CD4-positive, alpha-beta memory T cell (primary cell): ENCODE measurements around the gene LMO4. TPM values are rescaled to one million over a fixed set of nuclear protein-coding genes. Genes with fewer than 3 reads are reported as not detected.

ENCODE experiments used
- CTCF ChIA-PET: fragments of 350-600 bp; sonication (Branson Sonifier 250); formaldehyde crosslinking; loops from one replicate; lab custom pipeline; 2021; ENCODE audit warnings: inconsistent platforms; ENCODE audit not compliant: partially characterized antibody; lab: Charles Lee
- POLR2A ChIA-PET: fragments of 350-600 bp; sonication (Branson Sonifier 250); formaldehyde crosslinking; loops from one replicate; lab custom pipeline; 2021; ENCODE audit not compliant: partially characterized antibody; lab: Charles Lee
- DNase-seq, 5 donors: peaks; one replicate each; pipeline versions ENCODE4 v3.0.0 to v3.0.0-alpha.2; 2020 to 2022; ENCODE audit warnings: mixed read lengths in 1 of 5
- H3K27ac ChIP-seq: one replicate; pipeline ENCODE4 v1.7.0; 2013; ENCODE audit warnings: low read depth, low read length
- H3K27me3 ChIP-seq: 2 replicates; pipeline ENCODE4 v1.7.0; 2013; ENCODE audit warnings: mild to moderate bottlenecking, low read length, moderate library complexity; ENCODE audit not compliant: insufficient read depth
- H3K36me3 ChIP-seq: 2 replicates; pipeline ENCODE4 v1.7.0; 2013; ENCODE audit warnings: mild to moderate bottlenecking, low read length, moderate library complexity; ENCODE audit not compliant: insufficient read depth
- H3K4me1 ChIP-seq: 2 replicates; pipeline ENCODE4 v1.7.0; 2013; ENCODE audit warnings: mild to moderate bottlenecking, low read length, moderate library complexity; ENCODE audit not compliant: insufficient read depth
- H3K4me3 ChIP-seq, 2 donors: one replicate each; pipeline ENCODE4 v1.7.0; 2013; ENCODE audit warnings: low read length in 2 of 2, mild to moderate bottlenecking in 1 of 2
- H3K9me3 ChIP-seq, 2 donors: one replicate each; pipeline ENCODE4 v1.7.0; 2013; ENCODE audit warnings: low read length in 2 of 2, control low read depth in 1 of 2; ENCODE audit not compliant: control insufficient read depth in 1 of 2
- H3K27ac Mint-ChIP-seq, 7 donors: one replicate each; pipeline ENCODE4 v1.8.0; 2020 to 2021; ENCODE audit warnings: mixed read lengths in 7 of 7, mild to moderate bottlenecking in 6 of 7, inconsistent platforms in 3 of 7, moderate library complexity in 3 of 7
- H3K27me3 Mint-ChIP-seq, 2 donors: one replicate each; pipeline ENCODE4 v1.8.0; 2020 to 2021; ENCODE audit warnings: mixed read lengths in 2 of 2
- H3K36me3 Mint-ChIP-seq, 2 donors: one replicate each; pipeline ENCODE4 v1.8.0; 2020 to 2021; ENCODE audit warnings: mixed read lengths in 2 of 2, inconsistent platforms in 1 of 2, mild to moderate bottlenecking in 1 of 2
- H3K4me1 Mint-ChIP-seq, 4 donors: one replicate each; pipeline ENCODE4 v1.8.0; 2020 to 2021; ENCODE audit warnings: mixed read lengths in 4 of 4, mild to moderate bottlenecking in 1 of 4
- H3K4me3 Mint-ChIP-seq, 8 donors: one replicate each; pipeline ENCODE4 v1.8.0; 2020 to 2021; ENCODE audit warnings: mixed read lengths in 8 of 8, mild to moderate bottlenecking in 7 of 8, moderate library complexity in 6 of 8, inconsistent platforms in 3 of 8
- H3K9me3 Mint-ChIP-seq, 8 donors: one replicate each; pipeline ENCODE4 v1.8.0; 2020 to 2021; ENCODE audit warnings: mixed read lengths in 8 of 8, mild to moderate bottlenecking in 5 of 8, inconsistent platforms in 3 of 8, moderate library complexity in 1 of 8
- intact Hi-C: fragments of 100-400 bp; cut with micrococcal nuclease; formaldehyde crosslinking; loops from one replicate; pipeline ENCODE4 v1.15.1; 2023
- polyA plus RNA-seq, 2 donors: library from polyadenylated mRNA; unstranded; fragments of 300-500 nt; fragmentation: Illumina TruSeq; gene quantifications; one replicate each; pipeline ENCODE4 v1.2.3, GENCODE V29; 2021
- total RNA-seq, 2 experiments: library from RNA; stranded (reverse); gene quantifications; one replicate each; pipeline ENCODE4 v1.2.3, GENCODE V29; 2021

LMO4 gene
- total and polyA plus RNA-seq, 4 experiments from 2014 or later: 19.6 to 25.0 (median 24.8) TPM

- Histone ChIP-seq H3K4me3 (no peak overlapping the region), H3K27me3 (no peaks in the 10 kb centered on the region), H3K36me3 (peaks cover 22% of the 10 kb centered on the region), H3K9me3 (no peaks in the 10 kb centered on the region), H3K4me1 (peaks cover 36% of the 10 kb centered on the region), H3K27ac (no peak overlapping the region)
- Mint-ChIP-seq H3K27ac (peak overlapping the region in 3 of 7 donors; percentile 57 to 91 (median 64)), H3K27me3 (peaks cover 0 to 1% of the 10 kb centered on the region in 2 donors), H3K4me3 (no peak overlapping the region), H3K36me3 (peaks cover 27 to 48% of the 10 kb centered on the region in 2 donors), H3K4me1 (peaks cover 25 to 56% (median 36%) of the 10 kb centered on the region in 4 donors), H3K9me3 (no peaks in the 10 kb centered on the region)
- intact Hi-C loops: loop anchor here (10.0 kb wide), 1 partner anchor 633 kb away; the partner anchor contains the start of gene SH3GLB1
- DNase-seq: no peak
- ChIA-PET CTCF (no interaction called here), POLR2A (no interaction called here)
Observed at GRCh38 chr1:87337606-87338005, 8.9 kb downstream of the LMO4 start.

GRCh38 chr1:87338566-87338965 is 9.9 kb downstream of the LMO4 start:
- H3K27ac Mint-ChIP-seq: peak overlapping the region in 3 of 7 donors; percentile 18 to 59 (median 19)
- no peaks in the 10 kb centered on the region for H3K9me3 Mint-ChIP-seq
- DNase-seq: no peak
- H3K4me3 Mint-ChIP-seq: no peak overlapping the region
- POLR2A ChIA-PET: interaction anchor here (0.8 kb wide), 1 partner anchor 66 kb away, joined by 3 read pairs; no protein-coding TSS in a partner anchor
- CTCF ChIA-PET: interaction anchor here (0.9 kb wide), 1 partner anchor 13 kb away, joined by 3 read pairs; no protein-coding TSS in a partner anchor
- no peaks in the 10 kb centered on the region for H3K27me3 ChIP-seq
- H3K27me3 Mint-ChIP-seq: peaks cover 0 to 1% of the 10 kb centered on the region in 2 donors
- H3K4me1 Mint-ChIP-seq: peaks cover 18 to 46% (median 28%) of the 10 kb centered on the region in 4 donors
- peaks cover 27% of the 10 kb centered on the region for H3K4me1 ChIP-seq
- intact Hi-C loops: loop anchor here (10.0 kb wide), 1 partner anchor 634 kb away; the partner anchor contains the start of gene SH3GLB1
- H3K9me3 ChIP-seq: no peaks in the 10 kb centered on the region
- peaks cover 22% of the 10 kb centered on the region for H3K36me3 ChIP-seq
- H3K27ac ChIP-seq: no peak overlapping the region
- peaks cover 32 to 57% of the 10 kb centered on the region in 2 donors for H3K36me3 Mint-ChIP-seq
- no peak overlapping the region for H3K4me3 ChIP-seq

- Mint-ChIP-seq H3K27me3 (no peaks in the 10 kb centered on the region), H3K4me1 (peaks cover 0 to 4% (median 0%) of the 10 kb centered on the region in 4 donors), H3K4me3 (no peak overlapping the region), H3K27ac (no peak overlapping the region), H3K9me3 (no peaks in the 10 kb centered on the region), H3K36me3 (peaks cover 49 to 75% of the 10 kb centered on the region in 2 donors)
- H3K27ac ChIP-seq: no peak overlapping the region
- CTCF ChIA-PET: interaction anchor here (3.7 kb wide), 1 partner anchor 18 kb away, joined by 17 read pairs; no protein-coding TSS in a partner anchor
- H3K36me3 ChIP-seq: peaks cover 22% of the 10 kb centered on the region
- no peaks in the 10 kb centered on the region for H3K4me1 ChIP-seq
- H3K4me3 ChIP-seq: no peak overlapping the region
- DNase-seq: no peak
- POLR2A ChIA-PET: interaction anchor here (1.2 kb wide), 1 partner anchor 10 kb away, joined by 3 read pairs; no protein-coding TSS in a partner anchor
- intact Hi-C loops: no loop called here
- H3K27me3 ChIP-seq: no peaks in the 10 kb centered on the region
- no peaks in the 10 kb centered on the region for H3K9me3 ChIP-seq
Observed at GRCh38 chr1:87344231-87344630, 15.6 kb downstream of the LMO4 start.

GRCh38 chr1:87346130-87346814 is 17.6 kb downstream of the LMO4 start:
- Mint-ChIP-seq H3K36me3 (peaks cover 39 to 55% of the 10 kb centered on the region in 2 donors), H3K27ac (peak overlapping the region in 1 of 7 donors; percentile 63), H3K4me1 (peaks cover 0 to 4% (median under 1%) of the 10 kb centered on the region in 4 donors), H3K4me3 (no peak overlapping the region), H3K27me3 (no peaks in the 10 kb centered on the region), H3K9me3 (no peaks in the 10 kb centered on the region)
- no peaks in the 10 kb centered on the region for H3K9me3 ChIP-seq
- no peaks in the 10 kb centered on the region for H3K27me3 ChIP-seq
- H3K27ac ChIP-seq: no peak overlapping the region
- ChIA-PET POLR2A (interaction anchor here (1.5 to 2.1 kb wide), 3 partner anchors 11 to 16 kb away, joined by 4 to 8 read pairs (median 7); no protein-coding TSS in a partner anchor), CTCF (interaction anchor here (0.6 to 3.7 kb wide), 4 partner anchors 16 to 105 kb away, joined by 3 to 17 read pairs (median 4); no protein-coding TSS in a partner anchor)
- no peaks in the 10 kb centered on the region for H3K4me1 ChIP-seq
- intact Hi-C loops: no loop called here
- H3K4me3 ChIP-seq: no peak overlapping the region
- DNase-seq: no peak
- H3K36me3 ChIP-seq: peaks cover 7% of the 10 kb centered on the region

- H3K4me1 Mint-ChIP-seq: peaks cover 0 to 4% (median under 1%) of the 10 kb centered on the region in 4 donors
- H3K9me3 ChIP-seq: no peaks in the 10 kb centered on the region
- DNase-seq: no peak
- no peak overlapping the region for H3K27ac ChIP-seq
- peaks cover 0 to 1% (median 0%) of the 10 kb centered on the region in 8 donors for H3K9me3 Mint-ChIP-seq
- no peaks in the 10 kb centered on the region for H3K36me3 ChIP-seq
- ChIA-PET CTCF (interaction anchor here (0.7 kb wide), 1 partner anchor 12 kb away, joined by 3 read pairs; no protein-coding TSS in a partner anchor), POLR2A (no interaction called here)
- H3K36me3 Mint-ChIP-seq: peaks cover 21 to 34% of the 10 kb centered on the region in 2 donors
- H3K4me1 ChIP-seq: no peaks in the 10 kb centered on the region
- no peaks in the 10 kb centered on the region for H3K27me3 ChIP-seq
- H3K27me3 Mint-ChIP-seq: no peaks in the 10 kb centered on the region
- H3K27ac Mint-ChIP-seq: peak overlapping the region in 5 of 7 donors; percentile 3 to 50 (median 15)
- H3K4me3 ChIP-seq: no peak overlapping the region
- intact Hi-C loops: no loop called here
- H3K4me3 Mint-ChIP-seq: no peak overlapping the region
Observed at GRCh38 chr1:87348341-87349019, 19.8 kb downstream of the LMO4 start.

- ChIA-PET CTCF (no interaction called here), POLR2A (no interaction called here)
- no peaks in the 10 kb centered on the region for H3K27me3 ChIP-seq
- Mint-ChIP-seq H3K9me3 (peaks cover 0 to 1% (median 0%) of the 10 kb centered on the region in 8 donors), H3K27ac (peak overlapping the region in 4 of 7 donors; percentile 9 to 50 (median 18)), H3K4me3 (no peak overlapping the region), H3K4me1 (peaks cover 0 to 4% (median under 1%) of the 10 kb centered on the region in 4 donors), H3K27me3 (no peaks in the 10 kb centered on the region), H3K36me3 (peaks cover 16 to 29% of the 10 kb centered on the region in 2 donors)
- no peaks in the 10 kb centered on the region for H3K9me3 ChIP-seq
- no peak for DNase-seq
- intact Hi-C loops: no loop called here
- H3K27ac ChIP-seq: no peak overlapping the region
- H3K36me3 ChIP-seq: no peaks in the 10 kb centered on the region
- H3K4me1 ChIP-seq: no peaks in the 10 kb centered on the region
- H3K4me3 ChIP-seq: no peak overlapping the region
Observed at GRCh38 chr1:87349036-87349435, 20.4 kb downstream of the LMO4 start.
